SK-N-SH treated with all-trans-retinoic acid at 6 μM for 48 hours (cell line): Measurements from ENCODE around the gene FOXL1.

Experiments used
- ATAC-seq: fragments of 200-7000 bp; cut with Tn5 transposase; 3 replicates; pipeline ENCODE4 v1.9.1; 2020; ENCODE audit warnings: mild to moderate bottlenecking, moderate library complexity
- ARNTL ChIP-seq: fragments of 450-650 bp; formaldehyde crosslinking; IDR thresholded peaks from 2 replicates; pipeline ENCODE4 v1.5.0; 2020; ENCODE audit warnings: low read depth, mild to moderate bottlenecking, moderate library complexity, borderline replicate concordance
- BACH2 ChIP-seq: fragments of 250-450 bp; sonication (Bioruptor Pico); IDR thresholded peaks from 2 replicates; pipeline ENCODE4 v1.9.0; 2021; ENCODE audit warnings: mild to moderate bottlenecking, borderline replicate concordance
- CREB5 ChIP-seq: fragments of 250-450 bp; sonication (Bioruptor Pico); IDR thresholded peaks from 2 replicates; pipeline ENCODE4 v1.5.1; 2020; ENCODE audit warnings: low read depth, mild to moderate bottlenecking, moderate library complexity
- CSDC2 ChIP-seq: fragments of 250-450 bp; sonication (Bioruptor Pico); IDR thresholded peaks from 2 replicates; pipeline ENCODE4 v1.5.0; 2020; ENCODE audit warnings: mild to moderate bottlenecking, moderate library complexity
- CSRNP3 ChIP-seq: fragments of 250-450 bp; sonication (Bioruptor Pico); IDR thresholded peaks from 2 replicates; pipeline ENCODE4 v1.5.1; 2021; ENCODE audit warnings: mild to moderate bottlenecking, moderate library complexity
- ESRRG ChIP-seq: fragments of 250-450 bp; sonication (Bioruptor Pico); IDR thresholded peaks from 2 replicates; pipeline ENCODE4 v1.6.1; 2021; ENCODE audit warnings: mild to moderate bottlenecking
- GLIS3 ChIP-seq: fragments of 250-450 bp; sonication (Bioruptor Pico); IDR thresholded peaks from 2 replicates; pipeline ENCODE4 v1.5.0; 2020; ENCODE audit warnings: mild to moderate bottlenecking, moderate library complexity
- ISL1 ChIP-seq: fragments of 250-450 bp; sonication (Bioruptor Pico); IDR thresholded peaks from 2 replicates; pipeline ENCODE4 v2.1.2; 2022; ENCODE audit warnings: mild to moderate bottlenecking, moderate library complexity
- OSR1 ChIP-seq: fragments of 250-450 bp; sonication (Bioruptor Pico); IDR thresholded peaks from 2 replicates; pipeline ENCODE4 v1.8.0; 2022; ENCODE audit warnings: moderate library complexity, mild to moderate bottlenecking, inconsistent platforms
- PATZ1 ChIP-seq: fragments of 250-450 bp; sonication (Bioruptor Pico); IDR thresholded peaks from 2 replicates; pipeline ENCODE4 v1.8.0; 2020; ENCODE audit warnings: mild to moderate bottlenecking, moderate library complexity, borderline replicate concordance
- POU6F1 ChIP-seq: fragments of 250-450 bp; sonication (Bioruptor Pico); IDR thresholded peaks from 2 replicates; pipeline ENCODE4 v1.8.0; 2021; ENCODE audit warnings: low read depth, mild to moderate bottlenecking, moderate library complexity, borderline replicate concordance
- PPARA ChIP-seq: fragments of 250-450 bp; sonication (Bioruptor Pico); IDR thresholded peaks from 2 replicates; pipeline ENCODE4 v1.5.0; 2020; ENCODE audit warnings: mild to moderate bottlenecking, borderline replicate concordance
- RARB ChIP-seq: fragments of 250-450 bp; sonication (Bioruptor Pico); IDR thresholded peaks from 2 replicates; pipeline ENCODE4 v1.8.0; 2021; ENCODE audit warnings: mild to moderate bottlenecking, moderate library complexity
- SNAI2 ChIP-seq: fragments of 250-450 bp; sonication (Bioruptor Pico); IDR thresholded peaks from 2 replicates; pipeline ENCODE4 v1.5.0; 2020; ENCODE audit warnings: mild to moderate bottlenecking, moderate library complexity
- TCF4 ChIP-seq: fragments of 250-450 bp; sonication (Bioruptor Pico); IDR thresholded peaks from 2 replicates; pipeline ENCODE4 v1.8.0; 2021; ENCODE audit warnings: mild to moderate bottlenecking, moderate library complexity, borderline replicate concordance
- TOX ChIP-seq: fragments of 250-450 bp; sonication (Bioruptor Pico); IDR thresholded peaks from 2 replicates; pipeline ENCODE4 v1.8.0; 2021; ENCODE audit warnings: mild to moderate bottlenecking, moderate library complexity, borderline replicate concordance
- TSHZ2 ChIP-seq: fragments of 250-450 bp; sonication (Bioruptor Pico); IDR thresholded peaks from 2 replicates; pipeline ENCODE4 v1.5.0; 2020; ENCODE audit warnings: mild to moderate bottlenecking, moderate library complexity
- ZC3H10 ChIP-seq: fragments of 250-450 bp; sonication (Bioruptor Pico); IDR thresholded peaks from 2 replicates; pipeline ENCODE4 v1.5.1; 2021; ENCODE audit warnings: mild to moderate bottlenecking, moderate library complexity
- ZFP3 ChIP-seq: fragments of 250-450 bp; sonication (Bioruptor Pico); IDR thresholded peaks from 2 replicates; pipeline ENCODE4 v1.5.0; 2020; ENCODE audit warnings: mild to moderate bottlenecking, moderate library complexity
- ZNF565 ChIP-seq: fragments of 450-650 bp; formaldehyde crosslinking; conservative IDR thresholded peaks from 2 replicates; pipeline ENCODE4 v1.5.0; 2020; ENCODE audit warnings: low read depth, mild to moderate bottlenecking, moderate library complexity
- ZNF70 ChIP-seq: fragments of 450-650 bp; formaldehyde crosslinking; IDR thresholded peaks from 2 replicates; pipeline ENCODE4 v1.5.0; 2020; ENCODE audit warnings: mild to moderate bottlenecking, moderate library complexity
- ZNF8 ChIP-seq: fragments of 450-650 bp; formaldehyde crosslinking; IDR thresholded peaks from 2 replicates; pipeline ENCODE4 v1.5.0; 2020; ENCODE audit warnings: mild to moderate bottlenecking, moderate library complexity

The FOXL1 gene

GRCh38 chr16:86533767-86534351 lies 44.5 kb upstream of the FOXL1 start:
- TF ChIP-seq ZNF70 (CRISPR knock-in tag), result no peak
- TF ChIP-seq ESRRG (CRISPR knock-in tag), result no peak
- no peak for TF ChIP-seq ZFP3 (CRISPR knock-in tag)
- TF ChIP-seq GLIS3 (CRISPR knock-in tag), result no peak
- no peak for TF ChIP-seq RARB (CRISPR knock-in tag)
- TF ChIP-seq PATZ1 (CRISPR knock-in tag), result no peak
- no peak for TF ChIP-seq ZNF565 (CRISPR knock-in tag)
- TF ChIP-seq TCF4, result no peak
- TF ChIP-seq TSHZ2 (CRISPR knock-in tag), result no peak
- TF ChIP-seq POU6F1, result no peak
- no peak for TF ChIP-seq CSDC2 (CRISPR knock-in tag)
- TF ChIP-seq ISL1 (CRISPR knock-in tag), result no peak
- no peak for TF ChIP-seq PPARA
- no peak for TF ChIP-seq CREB5 (CRISPR knock-in tag)
- no peak for ATAC-seq

GRCh38 chr16:86534779-86535615 lies 43.4 kb upstream of the FOXL1 start:
- TF ChIP-seq GLIS3 (CRISPR knock-in tag) (no peak), ESRRG (CRISPR knock-in tag) (no peak), CSDC2 (CRISPR knock-in tag) (no peak), OSR1 (CRISPR knock-in tag) (no peak), TOX (CRISPR knock-in tag) (no peak), CSRNP3 (no peak), RARB (CRISPR knock-in tag) (no peak), ZNF8 (CRISPR knock-in tag) (no peak), ISL1 (CRISPR knock-in tag) (no peak), ARNTL (CRISPR knock-in tag) (no peak), ZC3H10 (no peak), TSHZ2 (CRISPR knock-in tag) (no peak), BACH2 (CRISPR knock-in tag) (no peak), TCF4 (no peak), CREB5 (CRISPR knock-in tag) (no peak), SNAI2 (CRISPR knock-in tag) (no peak), PPARA (no peak), ZNF565 (CRISPR knock-in tag) (no peak), POU6F1 (no peak), ZNF70 (CRISPR knock-in tag) (no peak)
- no peak for ATAC-seq
